HG02885 (cell line): ENCODE measurements around the gene ADAD2.

Experiments used
- ATAC-seq: cut with Tn5 transposase; IDR thresholded peaks from one replicate; pipeline ENCODE4 v1.9.1; 2021; ENCODE audit warnings: mild to moderate bottlenecking; ENCODE audit not compliant: unreplicated experiment, poor library complexity

ADAD2 gene

GRCh38 chr16:84190731-84191388, at the start of gene ADAD2:
Gene ADAD2, plus strand, starts transcription at chr16:84191157. Its CDS starts 74 bp downstream, at chr16:84191231.
- no peak for ATAC-seq

GRCh38 chr16:84143081-84143480, 47.9 kb upstream of the ADAD2 start:
- no peak for ATAC-seq

- ATAC-seq = no peak
Observed at GRCh38 chr16:84143784-84144199, 47.2 kb upstream of the ADAD2 start.

- ATAC-seq = peak; percentile 26
Observed at GRCh38 chr16:84144209-84144858, 46.6 kb upstream of the ADAD2 start.

GRCh38 chr16:84144859-84145639, 45.9 kb upstream of the ADAD2 start, which contains the start of the genes DNAAF1 and HSDL1:
Gene DNAAF1, plus strand, starts transcription at chr16:84145308. Its CDS starts 133 bp downstream, at chr16:84145441.
Gene HSDL1, minus strand, starts transcription at chr16:84145177. Its CDS starts 13,856 bp downstream, at chr16:84131321.
- ATAC-seq = peak; percentile 91

- no peak for ATAC-seq
Observed at GRCh38 chr16:84150926-84151325, 40.0 kb upstream of the ADAD2 start.

GRCh38 chr16:84153660-84154214, 37.2 kb upstream of the ADAD2 start:
- ATAC-seq = no peak

GRCh38 chr16:84155226-84155625, 35.7 kb upstream of the ADAD2 start:
- ATAC-seq = no peak

- ATAC-seq = no peak
Observed at GRCh38 chr16:84155771-84156170, 35.2 kb upstream of the ADAD2 start.

GRCh38 chr16:84156342-84156784, 34.6 kb upstream of the ADAD2 start:
- ATAC-seq = no peak

- ATAC-seq = no peak
Observed at GRCh38 chr16:84159007-84159406, 31.9 kb upstream of the ADAD2 start.

- no peak for ATAC-seq
Observed at GRCh38 chr16:84159800-84160199, 31.2 kb upstream of the ADAD2 start.

- ATAC-seq = no peak
Observed at GRCh38 chr16:84161037-84161436, 29.9 kb upstream of the ADAD2 start.

- ATAC-seq = no peak
Observed at GRCh38 chr16:84161801-84162200, 29.2 kb upstream of the ADAD2 start.

GRCh38 chr16:84165746-84166145, 25.2 kb upstream of the ADAD2 start:
- no peak for ATAC-seq

GRCh38 chr16:84166796-84167695, 23.9 kb upstream of the ADAD2 start:
- no peak for ATAC-seq

GRCh38 chr16:84169765-84170310, 21.1 kb upstream of the ADAD2 start:
- ATAC-seq = no peak

GRCh38 chr16:84174396-84174795, 16.6 kb upstream of the ADAD2 start:
- ATAC-seq = no peak

GRCh38 chr16:84175350-84176081, 15.4 kb upstream of the ADAD2 start:
- peak; percentile 85 for ATAC-seq
